ENCODE measurements around the gene TSPAN9. TPM values are rescaled to one million over a fixed set of nuclear protein-coding genes. Genes with fewer than 3 reads are reported as not detected.

TSPAN9 gene
- polyA plus RNA-seq, 1 of the 3 experiments (the other 2 are of a cell fraction), result 34.9 TPM

DNA sequence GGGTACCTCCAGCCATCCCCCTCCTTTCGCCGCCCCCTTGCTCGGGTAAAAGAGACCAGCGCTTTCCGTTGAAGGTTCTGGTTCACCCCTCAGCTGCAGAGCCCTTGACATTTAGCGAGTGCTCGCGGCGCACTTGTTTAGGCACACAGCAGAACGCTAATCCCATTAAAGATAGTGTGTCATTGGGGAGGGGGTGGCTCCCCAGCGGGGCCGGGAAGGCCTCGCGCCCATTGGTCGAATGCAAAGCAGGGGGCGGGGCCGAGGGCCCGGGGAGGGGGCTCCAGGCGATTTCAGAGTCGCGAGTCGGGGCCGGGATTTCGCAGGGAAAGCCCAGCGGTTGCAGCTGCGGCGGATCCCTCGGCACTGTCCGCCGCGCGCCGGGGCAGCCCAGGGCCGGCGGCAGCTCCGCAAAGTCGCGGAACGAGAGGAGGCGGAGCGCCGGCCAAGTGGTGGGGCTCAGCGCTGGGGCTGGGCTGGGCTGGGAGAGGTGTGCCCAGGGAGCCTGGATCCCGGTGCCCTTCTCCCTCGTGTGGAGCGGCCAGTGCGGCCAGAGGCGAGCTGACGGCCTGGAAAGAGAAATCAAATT, 122.9 kb downstream of the TSPAN9 start:
- no peaks in the 10 kb centered on the region for H3K9me2 ChIP-seq
- peak overlapping the region; percentile 92 for H3K4me2 ChIP-seq
- H3K27ac ChIP-seq (ENCODE audit: low read depth in 2 of 2, low read length in 1 of 2), result no peak overlapping the region
- no peaks in the 10 kb centered on the region for H3K27me3 ChIP-seq (ENCODE audit: insufficient read depth)
- H3K4me1 ChIP-seq (ENCODE audit: control insufficient read depth in 1 of 2, insufficient read depth in 2 of 2, low read depth in 1 of 2, low read length in 1 of 2), result peaks cover 6 to 44% of the 10 kb centered on the region in 2 experiments; a peak in 3 of 4 replicates
- peak overlapping the region; percentile 51 to 66 for H3K4me3 ChIP-seq (ENCODE audit: low read depth in 2 of 2, low read length in 1 of 2)
- H3K9me3 ChIP-seq, result no peaks in the 10 kb centered on the region
- H3K79me2 ChIP-seq (ENCODE audit: insufficient read depth), result no peaks in the 10 kb centered on the region
- ChIA-PET CTCF (interaction anchor here (0.5 to 6.1 kb wide), 9 partner anchors 13 to 355 kb away, joined by 3 to 70 read pairs (median 4); no protein-coding TSS in a partner anchor), POLR2A (no interaction called here)
- no peaks in the 10 kb centered on the region for H3F3A ChIP-seq (replicated peaks; ENCODE audit: insufficient read depth)
- no peak overlapping the region for H2AFZ ChIP-seq (ENCODE audit: low read depth)
- H4K20me1 ChIP-seq (ENCODE audit: insufficient read depth), result peaks cover 68% of the 10 kb centered on the region
- TF ChIP-seq RFX5 (IDR thresholded peaks at IDR 0.05; ENCODE audit: low read length), result no peak
- TF ChIP-seq, protein P1, sequence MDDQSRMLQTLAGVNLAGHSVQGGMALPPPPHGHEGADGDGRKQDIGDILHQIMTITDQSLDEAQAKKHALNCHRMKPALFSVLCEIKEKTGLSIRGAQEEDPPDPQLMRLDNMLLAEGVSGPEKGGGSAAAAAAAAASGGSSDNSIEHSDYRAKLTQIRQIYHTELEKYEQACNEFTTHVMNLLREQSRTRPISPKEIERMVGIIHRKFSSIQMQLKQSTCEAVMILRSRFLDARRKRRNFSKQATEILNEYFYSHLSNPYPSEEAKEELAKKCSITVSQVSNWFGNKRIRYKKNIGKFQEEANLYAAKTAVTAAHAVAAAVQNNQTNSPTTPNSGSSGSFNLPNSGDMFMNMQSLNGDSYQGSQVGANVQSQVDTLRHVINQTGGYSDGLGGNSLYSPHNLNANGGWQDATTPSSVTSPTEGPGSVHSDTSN (IDR thresholded peaks at IDR 0.05), result no peak
- TF ChIP-seq FOXM1 (IDR thresholded peaks at IDR 0.05; ENCODE audit: low read depth), result no peak
- TF ChIP-seq EP300 (IDR thresholded peaks at IDR 0.05; ENCODE audit: borderline replicate concordance in 1 of 2, low read depth in 1 of 2, low read length in 1 of 2), result no peak
- TF ChIP-seq, protein P2, sequence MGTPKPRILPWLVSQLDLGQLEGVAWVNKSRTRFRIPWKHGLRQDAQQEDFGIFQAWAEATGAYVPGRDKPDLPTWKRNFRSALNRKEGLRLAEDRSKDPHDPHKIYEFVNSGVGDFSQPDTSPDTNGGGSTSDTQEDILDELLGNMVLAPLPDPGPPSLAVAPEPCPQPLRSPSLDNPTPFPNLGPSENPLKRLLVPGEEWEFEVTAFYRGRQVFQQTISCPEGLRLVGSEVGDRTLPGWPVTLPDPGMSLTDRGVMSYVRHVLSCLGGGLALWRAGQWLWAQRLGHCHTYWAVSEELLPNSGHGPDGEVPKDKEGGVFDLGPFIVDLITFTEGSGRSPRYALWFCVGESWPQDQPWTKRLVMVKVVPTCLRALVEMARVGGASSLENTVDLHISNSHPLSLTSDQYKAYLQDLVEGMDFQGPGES (IDR thresholded peaks at IDR 0.05; ENCODE audit: low read depth, low read length), result no peak
- TF ChIP-seq ZBTB33 (IDR thresholded peaks at IDR 0.05; ENCODE audit: borderline replicate concordance, low read depth), result no peak
- no peak for TF ChIP-seq CTCF (IDR thresholded peaks at IDR 0.05)
- no peak for TF ChIP-seq POLR2AphosphoS5 (IDR thresholded peaks at IDR 0.05; ENCODE audit: low read depth, low read length)
- TF ChIP-seq, protein P3, sequence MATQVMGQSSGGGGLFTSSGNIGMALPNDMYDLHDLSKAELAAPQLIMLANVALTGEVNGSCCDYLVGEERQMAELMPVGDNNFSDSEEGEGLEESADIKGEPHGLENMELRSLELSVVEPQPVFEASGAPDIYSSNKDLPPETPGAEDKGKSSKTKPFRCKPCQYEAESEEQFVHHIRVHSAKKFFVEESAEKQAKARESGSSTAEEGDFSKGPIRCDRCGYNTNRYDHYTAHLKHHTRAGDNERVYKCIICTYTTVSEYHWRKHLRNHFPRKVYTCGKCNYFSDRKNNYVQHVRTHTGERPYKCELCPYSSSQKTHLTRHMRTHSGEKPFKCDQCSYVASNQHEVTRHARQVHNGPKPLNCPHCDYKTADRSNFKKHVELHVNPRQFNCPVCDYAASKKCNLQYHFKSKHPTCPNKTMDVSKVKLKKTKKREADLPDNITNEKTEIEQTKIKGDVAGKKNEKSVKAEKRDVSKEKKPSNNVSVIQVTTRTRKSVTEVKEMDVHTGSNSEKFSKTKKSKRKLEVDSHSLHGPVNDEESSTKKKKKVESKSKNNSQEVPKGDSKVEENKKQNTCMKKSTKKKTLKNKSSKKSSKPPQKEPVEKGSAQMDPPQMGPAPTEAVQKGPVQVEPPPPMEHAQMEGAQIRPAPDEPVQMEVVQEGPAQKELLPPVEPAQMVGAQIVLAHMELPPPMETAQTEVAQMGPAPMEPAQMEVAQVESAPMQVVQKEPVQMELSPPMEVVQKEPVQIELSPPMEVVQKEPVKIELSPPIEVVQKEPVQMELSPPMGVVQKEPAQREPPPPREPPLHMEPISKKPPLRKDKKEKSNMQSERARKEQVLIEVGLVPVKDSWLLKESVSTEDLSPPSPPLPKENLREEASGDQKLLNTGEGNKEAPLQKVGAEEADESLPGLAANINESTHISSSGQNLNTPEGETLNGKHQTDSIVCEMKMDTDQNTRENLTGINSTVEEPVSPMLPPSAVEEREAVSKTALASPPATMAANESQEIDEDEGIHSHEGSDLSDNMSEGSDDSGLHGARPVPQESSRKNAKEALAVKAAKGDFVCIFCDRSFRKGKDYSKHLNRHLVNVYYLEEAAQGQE (IDR thresholded peaks at IDR 0.05; ENCODE audit: low read depth, low read length), result no peak
- TF ChIP-seq GATA2 (CRISPR knock-in tag; IDR thresholded peaks at IDR 0.05), result no peak
- no peak for TF ChIP-seq NFIC (IDR thresholded peaks at IDR 0.05; ENCODE audit: borderline replicate concordance)
- no peak for TF ChIP-seq TCF12 (IDR thresholded peaks at IDR 0.05)
- TF ChIP-seq CHD2 (IDR thresholded peaks at IDR 0.05; ENCODE audit: low read length, partially characterized antibody), result no peak
- no peak for TF ChIP-seq RCOR1 (IDR thresholded peaks at IDR 0.05; ENCODE audit: low read length)
- TF ChIP-seq MXI1 (IDR thresholded peaks at IDR 0.05; ENCODE audit: low read depth, low read length), result no peak
- no peak for TF ChIP-seq RAD21 (IDR thresholded peaks at IDR 0.05; ENCODE audit: low read length)
- no peak for TF ChIP-seq SMC3 (IDR thresholded peaks at IDR 0.05; ENCODE audit: low read depth, low read length)
- TF ChIP-seq EZH2phosphoT487 (IDR thresholded peaks at IDR 0.05; ENCODE audit: borderline replicate concordance, low read depth), result no peak
- WGBS (ENCODE audit: low lambda C conversion rate), result 2% methylated on average over 17 of the region's 49 CpGs
- peak overlapping the region; percentile 41; the same call in 1 of the 2 replicates for H3K9ac ChIP-seq
- H3K36me3 ChIP-seq (replicated peaks in 1 of 2; ENCODE audit: control insufficient read depth in 1 of 2, insufficient read depth in 2 of 2, low read length in 1 of 2), result no peaks in the 10 kb centered on the region
- DNase-seq, result peak; percentile 94

All from SK-N-SH (cell line).